Thyroid gland (tissue), 4 donors: Measurements from ENCODE around the gene CLCN2.

Experiments used
- CTCF ChIP-seq, 6 experiments: fragments of 200-600 bp in 3 of 6; fragments of 450-650 bp in 3 of 6; sonication (generic) in 3 of 6; IDR thresholded peaks; one replicate each; pipeline ENCODE4 v1.5.1; 2016 to 2019; ENCODE audit warnings: antibody characterized with exemption in 6 of 6, mild to moderate bottlenecking in 2 of 6, inconsistent platforms in 1 of 6, moderate library complexity in 1 of 6
- POLR2A ChIP-seq, 2 donors: fragments of 450-650 bp; IDR thresholded peaks; one replicate each; pipeline ENCODE4 v1.6.1; 2017; ENCODE audit warnings: antibody characterized with exemption in 2 of 2, mild to moderate bottlenecking in 2 of 2, moderate library complexity in 1 of 2

- TF ChIP-seq POLR2A (IDR thresholded peaks at IDR 0.05) (no peak), CTCF (IDR thresholded peaks at IDR 0.05) (no peak)
Observed at GRCh38 chr3:184368116-184368515, 6.7 kb upstream of the CLCN2 start.
